HG03066 (cell line): Measurements from ENCODE around the gene USP19.

Experiments
- ATAC-seq: cut with Tn5 transposase; IDR thresholded peaks from one replicate; pipeline ENCODE4 v1.9.1; 2021; ENCODE audit warnings: low read depth; ENCODE audit not compliant: unreplicated experiment

USP19 gene

DNA sequence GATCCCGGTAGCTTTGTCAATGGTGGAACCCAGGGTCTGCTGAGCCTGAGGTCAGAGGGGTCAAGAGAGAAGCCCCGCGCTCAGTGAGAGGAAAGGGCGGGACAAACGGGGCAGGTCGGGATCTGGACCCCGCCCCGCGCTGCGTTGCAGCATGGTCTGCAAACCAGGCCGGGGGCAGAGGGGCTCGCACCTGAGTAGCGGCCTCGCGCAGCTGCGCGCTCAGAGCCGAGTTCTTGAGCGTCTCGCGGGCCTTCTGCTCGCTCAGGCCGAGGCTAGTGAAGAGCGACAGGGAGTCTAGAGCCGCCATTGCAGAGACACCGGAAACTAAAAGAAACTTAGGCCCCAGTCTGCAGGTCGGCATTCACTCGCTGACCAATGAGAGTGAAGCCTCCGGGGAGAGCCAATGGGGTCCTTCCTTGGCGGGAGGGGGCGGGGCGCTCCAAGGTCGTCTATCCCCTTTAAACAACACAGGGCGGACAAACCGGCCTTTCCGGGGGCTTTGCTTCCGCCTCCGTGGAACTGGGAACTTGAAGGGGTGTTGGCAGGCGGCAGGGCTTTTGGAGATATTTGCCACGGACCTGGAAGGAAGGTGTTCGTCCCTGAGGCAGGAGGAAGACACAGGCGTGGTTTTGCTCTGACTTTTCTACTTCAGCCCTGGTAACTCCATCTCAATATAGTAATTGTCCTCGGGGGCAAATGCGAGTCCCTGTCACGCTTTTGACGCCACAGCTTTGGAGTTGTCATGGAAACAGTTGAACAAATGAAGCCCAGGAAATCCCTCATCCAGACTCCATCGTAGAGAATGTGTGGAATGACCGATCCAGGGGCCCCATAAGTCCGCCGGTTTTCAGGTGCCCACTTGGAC, 16.0 kb downstream of the USP19 start, which contains the start of gene QARS1:
Gene QARS1 (minus strand): TSS at position 331 of the 865 bp plus-strand sequence. CDS start 24 bp downstream, at position 307.
- peak; percentile 88 for ATAC-seq

- ATAC-seq = no peak
Measured at GRCh38 chr3:49104052-49104426, 16.6 kb downstream of the USP19 start.

DNA sequence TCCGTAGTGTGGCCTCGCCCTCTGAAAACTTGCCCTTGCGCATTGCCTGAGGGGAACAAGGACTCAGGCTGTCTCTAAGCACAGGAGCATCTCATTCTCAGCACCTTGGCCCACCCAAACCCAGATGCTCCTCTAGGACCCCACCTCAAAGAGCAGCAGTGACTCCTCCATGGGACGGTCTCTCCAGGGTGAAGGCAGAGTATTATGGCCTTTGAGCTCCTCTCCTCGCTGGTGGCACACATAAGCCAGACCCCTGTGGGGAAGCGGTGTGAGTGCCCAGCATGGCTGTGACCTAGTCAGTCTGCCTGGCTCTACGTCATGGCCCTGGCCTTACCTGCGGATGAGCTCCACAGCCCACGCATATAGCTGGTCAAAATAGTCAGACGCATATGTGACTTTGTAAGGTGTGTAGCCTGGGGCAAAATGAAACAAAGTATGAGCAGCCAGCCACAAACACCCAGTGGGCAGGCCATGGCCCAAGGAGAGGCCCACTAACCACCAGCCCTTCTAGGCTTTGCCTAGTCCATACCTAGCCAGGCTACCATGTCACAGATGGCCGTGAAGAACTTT, 20.5 kb downstream of the USP19 start:
- ATAC-seq = no peak

GRCh38 chr3:49098910-49099630, 21.6 kb downstream of the USP19 start:
- ATAC-seq = no peak

DNA sequence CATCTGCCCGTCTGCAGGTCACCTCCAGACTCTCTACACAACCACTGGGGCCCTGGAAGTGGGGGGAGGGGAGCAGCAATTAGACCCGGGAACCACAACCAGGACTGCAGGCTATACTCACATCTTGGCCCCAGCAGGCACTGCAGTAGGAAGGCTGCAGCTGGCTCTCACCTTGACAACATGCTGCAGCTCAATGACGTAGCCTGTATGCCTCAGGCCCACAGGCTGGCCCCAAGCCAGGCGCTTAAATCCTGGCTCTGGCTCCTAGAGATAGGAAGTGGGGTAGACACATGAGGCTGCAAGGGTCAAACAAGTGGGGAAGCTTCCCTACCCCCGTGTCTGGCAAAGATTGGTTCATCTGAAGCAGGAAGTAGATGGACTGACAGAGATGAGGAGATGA, 22.2 kb downstream of the USP19 start:
- ATAC-seq = no peak

- peak; percentile 77 for ATAC-seq
Measured at GRCh38 chr3:49093853-49094767, 26.5 kb downstream of the USP19 start, which contains the start of gene QRICH1. TSS of gene QRICH1 (minus strand) at chr3:49094071. CDS start at chr3:49077017, 17,054 bp downstream.

GRCh38 chr3:49092938-49093852, 27.4 kb downstream of the USP19 start:
- peak; percentile 38 for ATAC-seq

- ATAC-seq = no peak
Measured at GRCh38 chr3:49081429-49081828, 39.2 kb downstream of the USP19 start.

DNA sequence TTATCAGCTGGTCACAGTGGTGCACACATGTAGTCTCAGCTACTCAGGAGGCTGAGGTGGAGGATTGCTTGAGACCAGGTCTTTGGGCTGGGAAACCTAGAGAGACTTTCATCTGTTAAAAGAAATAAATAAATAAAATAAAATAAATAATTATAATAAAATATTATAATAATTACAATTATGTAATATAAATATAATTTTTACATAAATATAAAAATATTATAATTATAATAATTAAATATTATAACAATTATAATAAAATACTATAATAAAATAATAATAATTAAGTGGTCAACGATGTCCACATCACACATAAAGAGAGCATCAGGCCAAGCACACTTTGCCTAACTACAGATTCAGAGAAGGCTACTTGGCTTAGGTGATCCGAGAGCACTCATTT, 41.4 kb downstream of the USP19 start:
- ATAC-seq = no peak

DNA sequence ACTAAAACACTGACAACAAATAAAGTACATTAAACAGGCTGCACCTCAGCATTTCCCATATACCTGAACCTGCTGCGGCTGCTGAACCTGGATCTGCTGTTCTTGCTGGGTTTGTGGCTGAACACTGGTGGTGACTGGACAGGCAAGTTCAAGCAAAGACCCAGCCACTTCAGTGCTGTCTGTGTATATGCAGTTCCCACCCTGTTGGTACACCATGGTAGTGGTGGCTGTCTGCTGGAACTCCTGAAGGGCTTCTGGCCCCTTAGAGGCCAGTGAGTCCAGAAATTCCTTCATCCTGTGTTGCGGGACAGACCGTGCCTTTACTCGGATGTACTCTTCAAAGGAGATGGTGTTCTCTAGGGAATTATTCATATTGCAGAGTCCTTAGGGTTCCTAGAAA, 44.0 kb downstream of the USP19 start:
- ATAC-seq = no peak

GRCh38 chr3:49076116-49076515, 44.5 kb downstream of the USP19 start:
- no peak for ATAC-seq
